ENCODE measurements around the gene HPN.
"Not testable (repeated sequence)": the region's sequence is repeated elsewhere in the genome, so short reads cannot be mapped to it uniquely, and the experiment has no call there.

The HPN gene

DNA sequence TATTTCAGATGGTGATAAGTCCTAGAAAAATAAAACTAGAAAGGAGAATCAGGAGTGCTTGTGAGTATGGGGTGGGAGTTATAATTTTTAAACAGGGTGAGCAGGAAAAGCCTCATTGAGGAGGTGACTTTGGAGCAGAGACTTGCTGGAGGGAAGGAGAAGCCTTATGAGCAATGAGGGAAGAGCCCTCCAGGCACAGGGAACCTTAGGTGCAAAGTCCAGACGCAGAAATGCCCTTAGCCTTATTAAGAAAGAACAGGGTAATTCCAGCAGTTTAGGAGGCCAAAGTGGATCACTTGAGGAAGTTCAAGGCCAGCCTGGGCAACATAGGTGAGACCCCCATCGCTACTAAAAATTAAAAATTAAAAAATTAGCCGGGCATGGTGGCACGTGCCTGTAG lies 53.1 kb downstream of the HPN start:
- no peak overlapping the region for H3K4me3 ChIP-seq (ENCODE audit: low read length)
- TF ChIP-seq, protein P1, sequence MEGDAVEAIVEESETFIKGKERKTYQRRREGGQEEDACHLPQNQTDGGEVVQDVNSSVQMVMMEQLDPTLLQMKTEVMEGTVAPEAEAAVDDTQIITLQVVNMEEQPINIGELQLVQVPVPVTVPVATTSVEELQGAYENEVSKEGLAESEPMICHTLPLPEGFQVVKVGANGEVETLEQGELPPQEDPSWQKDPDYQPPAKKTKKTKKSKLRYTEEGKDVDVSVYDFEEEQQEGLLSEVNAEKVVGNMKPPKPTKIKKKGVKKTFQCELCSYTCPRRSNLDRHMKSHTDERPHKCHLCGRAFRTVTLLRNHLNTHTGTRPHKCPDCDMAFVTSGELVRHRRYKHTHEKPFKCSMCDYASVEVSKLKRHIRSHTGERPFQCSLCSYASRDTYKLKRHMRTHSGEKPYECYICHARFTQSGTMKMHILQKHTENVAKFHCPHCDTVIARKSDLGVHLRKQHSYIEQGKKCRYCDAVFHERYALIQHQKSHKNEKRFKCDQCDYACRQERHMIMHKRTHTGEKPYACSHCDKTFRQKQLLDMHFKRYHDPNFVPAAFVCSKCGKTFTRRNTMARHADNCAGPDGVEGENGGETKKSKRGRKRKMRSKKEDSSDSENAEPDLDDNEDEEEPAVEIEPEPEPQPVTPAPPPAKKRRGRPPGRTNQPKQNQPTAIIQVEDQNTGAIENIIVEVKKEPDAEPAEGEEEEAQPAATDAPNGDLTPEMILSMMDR (IDR thresholded peaks at IDR 0.05; ENCODE audit: insufficient read depth, low read depth, low read length, missing control alignments) = no peak
- no peak for DNase-seq (ENCODE audit: low read depth)

DNA sequence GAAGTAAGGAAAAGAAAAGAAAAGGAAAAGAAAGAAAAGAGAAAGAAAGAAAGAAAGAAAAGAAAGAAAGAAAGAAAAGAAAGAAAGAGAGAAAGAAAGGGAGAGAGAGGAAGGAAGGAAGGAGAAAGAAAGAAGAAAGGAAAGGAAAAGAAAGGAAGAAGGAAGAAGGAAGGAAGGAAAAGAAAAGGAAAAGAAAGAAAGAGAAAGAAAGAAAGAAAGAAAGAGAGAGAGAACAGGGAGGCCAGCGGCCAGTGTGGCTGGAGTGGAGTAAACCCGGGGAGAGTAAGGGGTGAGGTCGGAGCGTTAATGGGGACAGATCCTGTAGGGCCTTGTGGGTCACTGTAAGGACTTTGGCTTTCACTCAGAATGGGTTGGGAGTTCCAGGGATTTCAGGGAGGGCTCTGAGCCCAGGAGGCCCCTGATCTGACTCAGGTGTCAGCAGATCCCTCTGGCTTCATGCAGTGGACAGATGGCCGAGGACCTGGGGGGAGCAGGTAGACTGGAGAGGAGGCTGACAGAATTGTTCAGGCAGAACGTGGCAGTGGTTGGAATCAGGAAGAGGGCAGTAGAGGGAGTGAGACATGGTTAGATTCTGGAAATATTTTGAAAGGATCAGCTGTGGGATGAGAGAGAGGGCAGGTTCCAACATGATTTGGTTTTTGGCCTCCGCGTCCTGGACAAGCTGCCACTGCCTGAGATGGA lies 54.3 kb downstream of the HPN start:
- H3K4me3 ChIP-seq (ENCODE audit: low read length) = no peak overlapping the region
- TF ChIP-seq, protein P1 (IDR thresholded peaks at IDR 0.05; ENCODE audit: insufficient read depth, low read depth, low read length, missing control alignments) = peak; percentile 30
- peak; percentile 87 for DNase-seq (ENCODE audit: low read depth)

DNA sequence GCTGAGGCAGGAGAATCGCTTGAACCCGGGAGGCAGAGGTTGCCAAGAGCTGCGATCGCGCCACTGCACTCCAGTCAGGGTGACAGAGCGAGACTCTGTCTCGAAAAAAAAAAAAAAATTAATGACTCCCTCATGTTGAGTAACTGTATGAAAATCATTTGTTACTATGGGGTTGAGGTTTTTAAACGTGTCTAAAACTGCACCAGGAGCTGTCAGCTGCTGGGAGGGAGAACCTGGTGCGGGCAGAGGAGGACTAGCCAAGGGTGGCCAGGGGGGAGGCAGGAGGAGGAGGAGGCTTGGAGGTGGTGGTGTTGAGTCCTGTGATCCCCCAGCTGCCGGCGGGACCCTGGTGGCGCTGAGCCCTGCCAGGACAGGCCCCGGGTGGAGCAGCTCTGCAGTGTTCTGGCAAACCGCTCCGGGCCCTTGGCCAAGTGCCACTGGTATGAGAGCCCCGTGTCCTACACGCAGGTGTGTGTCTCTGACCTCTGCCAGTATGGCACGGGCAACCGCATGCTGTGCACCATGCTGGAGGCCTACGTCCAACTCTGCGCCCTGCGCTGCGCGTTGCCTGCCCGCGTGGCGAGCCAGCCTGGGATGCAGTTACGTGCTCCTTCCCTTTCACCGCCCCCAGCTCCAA lies 57.0 kb downstream of the HPN start:
- DNase-seq (ENCODE audit: low read depth) = peak; percentile 77
- H3K4me3 ChIP-seq (ENCODE audit: low read length) = no peak overlapping the region
- TF ChIP-seq, protein P1 (IDR thresholded peaks at IDR 0.05; ENCODE audit: insufficient read depth, low read depth, low read length, missing control alignments) = no peak

DNA sequence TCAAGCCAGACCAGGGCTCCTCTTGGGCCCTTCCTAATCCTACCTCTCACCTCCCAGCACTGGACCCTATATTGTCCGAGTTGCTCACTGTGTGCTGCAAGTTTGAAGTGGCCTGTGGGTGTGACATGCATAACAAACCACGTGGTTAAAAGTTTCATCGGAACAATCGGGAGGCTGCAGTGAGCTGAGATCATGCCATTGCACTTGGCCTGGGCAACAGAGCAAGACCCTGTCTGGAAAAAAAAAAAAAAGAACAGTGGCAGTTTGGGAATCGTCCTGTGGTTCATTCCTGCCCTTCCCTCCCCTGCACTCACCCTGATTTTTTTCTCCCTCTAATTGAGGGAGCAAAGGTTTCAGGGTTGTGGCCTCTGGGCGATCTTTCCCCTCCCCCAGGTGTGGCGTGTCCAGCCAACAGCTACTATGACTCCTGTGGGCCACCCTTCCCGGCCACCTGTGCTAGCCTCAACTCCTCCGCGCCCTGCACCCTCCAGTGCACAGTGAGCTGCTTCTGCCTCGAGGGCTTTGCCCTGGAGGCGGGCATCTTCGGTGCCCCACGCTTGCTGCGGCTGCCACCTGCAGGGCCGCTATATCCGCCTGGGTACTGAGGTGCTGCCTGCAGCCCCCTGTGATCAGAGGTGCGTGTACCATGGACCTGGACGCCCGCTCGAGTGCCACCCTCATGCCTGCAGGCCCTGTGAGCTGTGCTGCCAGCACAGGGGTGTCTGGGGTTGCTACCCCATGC lies 57.8 kb downstream of the HPN start:
- H3K4me3 ChIP-seq (ENCODE audit: low read length) = no peak overlapping the region
- TF ChIP-seq, protein P1 (IDR thresholded peaks at IDR 0.05; ENCODE audit: insufficient read depth, low read depth, low read length, missing control alignments) = no peak
- no peak for DNase-seq (ENCODE audit: low read depth)

DNA sequence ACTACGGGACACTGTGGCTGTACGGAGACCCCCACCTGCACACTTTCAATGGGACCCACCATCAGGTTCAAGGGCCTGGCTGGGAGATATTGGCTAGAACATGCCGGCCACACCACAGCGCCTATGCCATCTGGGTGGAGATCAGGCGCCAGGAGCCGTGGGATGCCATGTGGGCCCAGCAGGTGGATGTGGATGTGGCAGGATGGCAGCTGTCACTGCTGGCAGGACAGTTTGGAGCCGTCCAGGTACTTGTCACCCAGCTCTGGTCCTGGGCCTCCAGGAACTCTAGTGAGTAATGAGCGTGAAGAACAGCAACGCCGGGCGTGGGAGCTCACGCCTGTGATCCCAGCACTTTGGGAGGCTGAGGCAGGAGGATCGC lies 58.4 kb downstream of the HPN start:
- H3K4me3 ChIP-seq (ENCODE audit: low read length) = no peak overlapping the region
- no peak for DNase-seq (ENCODE audit: low read depth)
- TF ChIP-seq, protein P1 (IDR thresholded peaks at IDR 0.05; ENCODE audit: insufficient read depth, low read depth, low read length, missing control alignments) = no peak

DNA sequence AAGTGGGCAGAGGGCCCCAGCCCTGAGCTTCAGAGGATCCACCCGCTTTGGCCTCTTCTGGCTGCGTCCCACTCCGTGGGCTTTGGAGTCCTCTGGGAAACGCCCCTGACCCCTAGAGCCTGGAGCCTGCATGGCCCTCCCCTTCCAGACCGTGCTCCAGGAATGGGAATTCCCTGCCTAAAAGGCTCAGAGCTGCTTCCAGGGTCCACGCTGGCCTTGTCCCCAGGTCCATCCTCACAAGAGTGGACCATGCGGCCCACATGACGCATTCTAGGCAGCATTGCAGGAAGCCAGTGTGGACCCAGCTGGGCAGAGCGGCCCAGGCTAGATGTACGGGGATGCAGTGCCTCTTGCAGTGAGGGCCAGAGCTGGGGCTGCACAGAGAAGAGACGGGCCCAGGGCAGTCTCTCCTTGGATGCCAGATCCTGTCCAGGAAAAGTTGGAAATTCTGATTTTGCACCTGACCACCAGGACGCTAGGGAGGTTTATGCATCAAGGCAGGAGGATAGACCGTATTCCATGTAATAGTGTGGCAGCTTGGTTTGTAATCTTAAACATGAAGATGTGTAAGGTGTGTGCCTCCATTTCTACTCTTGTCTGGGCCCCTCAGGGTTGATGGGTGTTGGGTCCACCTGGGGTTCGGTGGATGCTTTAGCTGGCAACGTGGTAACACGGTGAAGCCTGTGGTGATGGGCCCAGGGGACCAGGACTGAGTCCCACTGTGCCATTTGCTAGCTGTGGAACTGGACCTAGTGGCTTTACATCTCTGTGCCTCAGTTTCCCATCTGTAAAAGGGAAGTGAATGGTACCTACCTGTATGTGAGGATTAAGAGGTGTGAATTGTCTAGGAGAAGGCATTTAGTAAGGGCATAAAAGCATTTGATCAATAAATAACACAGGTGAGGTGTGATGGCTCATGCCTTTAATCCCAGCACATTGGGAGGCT lies 59.3 kb downstream of the HPN start:
- no peak overlapping the region for H3K4me3 ChIP-seq (ENCODE audit: low read length)
- TF ChIP-seq, protein P1 (IDR thresholded peaks at IDR 0.05; ENCODE audit: insufficient read depth, low read depth, low read length, missing control alignments) = no peak
- DNase-seq (ENCODE audit: low read depth) = no peak

DNA sequence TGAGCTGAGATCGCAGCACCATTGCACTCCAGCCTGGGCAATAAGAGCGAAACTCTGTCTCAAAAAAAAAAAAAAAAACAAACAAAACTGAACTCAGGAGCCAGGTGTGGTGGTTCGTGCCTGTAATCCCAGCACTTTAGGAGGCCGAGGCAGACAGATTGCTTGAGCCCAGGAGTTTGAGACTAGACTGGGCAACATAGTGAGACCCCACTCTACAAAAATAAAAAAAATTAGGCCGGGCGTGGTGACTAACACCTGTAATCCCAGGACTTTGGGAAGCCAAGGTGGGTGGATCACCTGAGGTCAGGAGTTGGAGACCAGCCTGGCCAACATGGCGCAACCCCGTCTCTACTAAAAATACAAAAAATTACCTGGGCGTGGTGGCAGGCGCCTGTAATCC lies 60.4 kb downstream of the HPN start:
- not testable (repeated sequence) for H3K4me3 ChIP-seq (ENCODE audit: low read length); DNase-seq (ENCODE audit: low read depth)

DNA sequence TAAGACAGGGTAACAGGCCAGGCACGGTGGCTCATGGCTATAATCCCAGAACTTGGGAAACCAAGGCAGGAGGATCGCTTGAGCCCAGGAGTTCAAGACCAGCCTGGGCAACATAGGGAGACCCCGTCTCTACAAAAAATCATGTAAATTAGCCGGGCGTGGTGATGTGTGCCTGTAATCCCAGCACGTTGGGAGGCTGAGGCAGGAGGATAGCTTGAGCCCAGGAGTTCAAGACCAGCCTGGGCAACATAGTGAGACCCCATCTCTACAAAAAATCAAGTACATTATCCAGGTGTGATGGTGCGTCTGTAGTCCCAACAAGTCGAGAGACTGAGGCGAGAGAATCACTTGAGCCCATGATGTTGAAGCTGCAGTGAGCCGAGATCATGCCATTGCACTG lies 62.1 kb downstream of the HPN start:
- not testable (repeated sequence) for DNase-seq (ENCODE audit: low read depth); H3K4me3 ChIP-seq (ENCODE audit: low read length)

Data from epithelial cell of esophagus (primary cell).